Ishikawa (cell line): ENCODE data around the gene SLC2A8.

Source experiments
- CREB1 ChIP-seq: IDR thresholded peaks from 2 replicates; pipeline ENCODE4 v1.6.1; 2012; ENCODE audit warnings: low read depth
- EGR1 ChIP-seq: IDR thresholded peaks from 2 replicates; pipeline ENCODE4 v1.6.1; 2012
- EP300 ChIP-seq: IDR thresholded peaks from 2 replicates; pipeline ENCODE4 v1.6.1; 2012; ENCODE audit warnings: borderline replicate concordance
- MAX ChIP-seq: IDR thresholded peaks from 2 replicates; pipeline ENCODE4 v1.6.1; 2012
- REST ChIP-seq: IDR thresholded peaks from 2 replicates; pipeline ENCODE4 v1.6.1; 2012; ENCODE audit warnings: low read depth, mild to moderate bottlenecking

- TF ChIP-seq EGR1 (no peak), REST (no peak), EP300 (peak; percentile 15; the same call in 1 of the 2 replicates), MAX (no peak), CREB1 (no peak)
Measured at GRCh38 chr9:127444283-127444920, 47.4 kb downstream of the SLC2A8 start.
